ENCODE data around the gene TMEM231.

- TF ChIP-seq ZNF280B (CRISPR knock-in tag; IDR thresholded peaks at IDR 0.05) (no peak), EP300 (IDR thresholded peaks at IDR 0.05; ENCODE audit: low read length) (no peak), BMI1 (IDR thresholded peaks at IDR 0.05; ENCODE audit: low read length) (no peak), ZNF133 (CRISPR knock-in tag; IDR thresholded peaks at IDR 0.05) (no peak)
Measured at GRCh38 chr16:75514296-75514695, 41.8 kb downstream of the TMEM231 start.
